Astrocyte of the spinal cord (primary cell): ENCODE data around the gene DOK7.

Experiments
- DNase-seq: peaks from one replicate; pipeline ENCODE4 v3.0.0; 2011; ENCODE audit warnings: low read depth, low spot score
- H3K4me3 ChIP-seq: 2 replicates; pipeline ENCODE4 v1.5.1; 2011; ENCODE audit warnings: low read depth, mild to moderate bottlenecking, low read length, moderate library complexity
- in situ Hi-C: cut with HindIII; loops from 2 replicates; pipeline ENCODE4 v1.10.0; 2017; ENCODE audit warnings: low sequenced_read_pairs
- TF ChIP-seq, protein P1 (sequence below): IDR thresholded peaks from 2 replicates; pipeline ENCODE4 v1.5.1; 2012; ENCODE audit warnings: low read depth, mild to moderate bottlenecking, low read length, inconsistent platforms

The DOK7 gene

DNA sequence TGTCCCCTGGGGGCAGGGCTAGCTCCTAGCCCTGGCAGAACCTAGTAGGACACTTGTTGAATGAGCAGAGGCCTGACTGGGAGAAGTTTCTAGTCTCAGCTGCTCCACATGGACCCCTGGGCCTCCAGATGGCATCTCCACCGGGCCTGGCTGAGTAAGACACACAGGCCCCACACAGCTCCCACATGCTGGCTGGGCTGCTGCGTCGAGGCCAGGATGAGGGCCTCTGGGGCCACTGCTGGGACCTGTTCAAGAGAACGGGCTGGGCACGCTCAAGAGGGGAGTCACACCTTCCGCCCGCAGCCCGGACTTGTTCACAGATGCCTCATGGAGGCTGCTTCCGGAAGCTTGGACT is 25.5 kb upstream of the DOK7 start:
- no peak for DNase-seq
- TF ChIP-seq, protein P1, sequence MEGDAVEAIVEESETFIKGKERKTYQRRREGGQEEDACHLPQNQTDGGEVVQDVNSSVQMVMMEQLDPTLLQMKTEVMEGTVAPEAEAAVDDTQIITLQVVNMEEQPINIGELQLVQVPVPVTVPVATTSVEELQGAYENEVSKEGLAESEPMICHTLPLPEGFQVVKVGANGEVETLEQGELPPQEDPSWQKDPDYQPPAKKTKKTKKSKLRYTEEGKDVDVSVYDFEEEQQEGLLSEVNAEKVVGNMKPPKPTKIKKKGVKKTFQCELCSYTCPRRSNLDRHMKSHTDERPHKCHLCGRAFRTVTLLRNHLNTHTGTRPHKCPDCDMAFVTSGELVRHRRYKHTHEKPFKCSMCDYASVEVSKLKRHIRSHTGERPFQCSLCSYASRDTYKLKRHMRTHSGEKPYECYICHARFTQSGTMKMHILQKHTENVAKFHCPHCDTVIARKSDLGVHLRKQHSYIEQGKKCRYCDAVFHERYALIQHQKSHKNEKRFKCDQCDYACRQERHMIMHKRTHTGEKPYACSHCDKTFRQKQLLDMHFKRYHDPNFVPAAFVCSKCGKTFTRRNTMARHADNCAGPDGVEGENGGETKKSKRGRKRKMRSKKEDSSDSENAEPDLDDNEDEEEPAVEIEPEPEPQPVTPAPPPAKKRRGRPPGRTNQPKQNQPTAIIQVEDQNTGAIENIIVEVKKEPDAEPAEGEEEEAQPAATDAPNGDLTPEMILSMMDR: no peak
- in situ Hi-C loops: no loop called here
- no peak overlapping the region for H3K4me3 ChIP-seq

DNA sequence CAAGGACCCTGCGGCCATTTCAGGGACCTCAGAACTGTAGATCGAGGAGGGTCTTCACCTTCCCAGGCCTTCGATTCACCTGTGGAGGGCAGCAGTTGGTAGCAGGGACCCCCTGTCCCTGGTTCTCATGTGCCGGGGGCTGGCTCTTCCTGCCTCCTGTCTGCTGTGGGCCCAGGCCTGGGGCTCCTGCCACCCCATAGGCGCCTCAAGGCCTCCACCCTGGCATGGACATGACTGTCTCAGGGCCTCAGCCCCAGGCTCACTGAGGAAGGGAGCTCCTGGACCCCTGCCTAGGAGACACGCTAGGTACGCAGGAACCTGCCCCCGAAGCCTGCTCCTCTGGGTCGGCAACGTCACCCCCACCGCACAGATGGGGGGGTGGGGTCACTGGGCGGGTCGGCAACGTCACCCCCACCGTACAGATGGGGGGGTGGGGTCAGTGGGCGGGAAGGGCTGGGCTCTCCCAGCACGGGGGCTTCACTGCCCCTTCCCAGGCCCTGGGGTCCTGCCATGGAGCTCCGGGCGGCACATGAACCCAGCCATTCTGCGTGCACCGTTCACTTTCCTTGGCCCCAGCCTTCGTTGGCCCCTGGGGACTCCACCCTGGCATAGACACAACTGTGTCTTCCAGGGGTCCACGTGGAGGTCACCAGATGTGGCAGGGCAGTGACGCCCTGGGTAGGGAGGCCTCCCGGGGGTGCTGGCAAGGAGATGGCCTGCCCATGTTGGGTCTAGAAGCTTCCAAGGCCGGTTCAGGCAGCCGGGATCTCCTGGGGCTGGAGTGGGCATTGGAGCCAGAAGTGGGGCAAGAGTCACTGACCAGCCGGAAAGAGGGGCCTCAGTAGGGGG is 24.9 kb upstream of the DOK7 start:
- in situ Hi-C loops: no loop called here
- no peak for DNase-seq
- TF ChIP-seq, protein P1: no peak
- no peak overlapping the region for H3K4me3 ChIP-seq

DNA sequence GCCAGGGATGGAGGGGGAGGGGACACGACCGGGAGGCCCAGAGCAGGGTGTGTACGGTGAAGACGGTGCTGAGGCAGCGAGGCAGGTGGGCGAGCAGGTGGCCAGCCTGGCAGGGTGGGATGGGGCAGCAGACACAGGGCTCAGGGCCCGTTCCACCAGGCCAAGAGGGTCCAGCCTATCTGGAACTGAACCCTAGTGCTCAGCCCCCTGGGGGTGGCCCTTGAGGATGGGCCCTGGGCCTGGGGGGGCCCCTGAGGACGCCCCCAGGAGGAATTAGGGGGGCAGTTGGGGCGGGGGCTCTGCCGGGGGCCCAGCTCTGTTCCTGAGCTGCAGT is 24.3 kb upstream of the DOK7 start:
- no peak overlapping the region for H3K4me3 ChIP-seq
- in situ Hi-C loops: no loop called here
- no peak for DNase-seq
- TF ChIP-seq, protein P1: no peak

DNA sequence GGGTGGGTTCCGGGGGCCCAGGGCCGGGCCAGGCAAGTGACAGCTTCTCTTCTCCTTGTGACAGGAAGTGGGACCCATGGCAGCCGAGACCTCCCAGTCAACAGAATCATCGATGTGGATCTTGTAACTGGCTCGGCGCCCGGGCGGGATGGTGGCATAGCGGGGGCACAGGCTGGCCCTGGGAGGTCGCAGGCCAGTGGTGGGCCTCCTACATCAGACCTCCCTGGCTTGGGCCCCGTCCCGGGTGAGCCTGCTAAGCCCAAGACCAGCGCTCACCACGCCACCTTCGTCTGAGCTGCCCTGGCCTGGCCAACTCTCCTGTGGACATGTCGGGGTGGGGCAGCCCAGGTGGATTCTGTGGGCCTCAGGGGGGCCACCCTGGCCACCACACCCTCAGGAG is 23.7 kb upstream of the DOK7 start:
- no peak for DNase-seq
- H3K4me3 ChIP-seq: no peak overlapping the region
- TF ChIP-seq, protein P1: no peak
- in situ Hi-C loops: no loop called here

DNA sequence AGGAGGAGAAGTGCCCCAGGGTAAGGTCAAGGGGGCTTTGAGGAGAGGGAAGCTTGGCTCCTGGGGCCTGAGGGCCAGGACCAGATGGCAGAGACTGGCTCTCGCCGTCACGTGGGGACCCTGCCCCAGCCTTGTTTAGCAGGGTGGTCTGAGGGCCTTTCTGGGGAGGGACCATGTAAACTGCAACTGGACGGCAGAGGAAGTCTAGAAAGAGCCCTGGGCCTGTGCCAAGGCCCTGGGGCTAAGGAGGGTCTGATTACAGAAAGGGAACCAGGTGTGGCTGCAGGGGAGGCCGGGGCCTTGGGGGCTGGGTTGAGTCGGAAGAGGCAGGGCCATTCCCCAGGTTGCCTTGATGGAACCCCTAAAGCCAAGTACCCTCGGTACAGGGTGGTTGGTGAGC is 23.1 kb upstream of the DOK7 start:
- DNase-seq: no peak
- TF ChIP-seq, protein P1: no peak
- H3K4me3 ChIP-seq: no peak overlapping the region
- in situ Hi-C loops: no loop called here

DNA sequence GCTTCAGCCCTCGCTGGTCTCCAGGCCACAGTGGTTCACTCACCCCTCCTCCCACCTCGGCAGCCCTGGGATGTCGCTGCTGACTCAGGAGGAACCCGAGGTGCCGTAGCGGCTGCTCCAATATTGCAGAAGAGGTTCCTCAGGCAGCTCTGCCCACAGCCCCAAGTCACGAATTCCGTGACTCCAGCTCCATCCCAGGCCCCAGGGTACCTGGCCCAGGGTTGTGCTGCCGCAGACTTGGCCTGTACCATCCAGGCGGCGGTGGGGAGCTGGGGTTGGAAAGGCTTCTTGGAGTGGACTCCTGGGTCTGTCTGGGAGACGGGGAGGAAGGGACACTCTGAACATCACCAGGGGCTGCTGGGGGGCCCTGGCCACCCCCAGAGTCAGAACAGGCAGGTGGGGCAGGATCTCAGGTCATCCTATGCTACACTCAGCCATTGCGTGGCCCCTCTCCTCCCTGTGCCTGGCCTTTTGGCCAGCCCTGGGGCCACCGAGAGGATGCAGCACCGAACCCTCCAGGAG is 22.1 kb upstream of the DOK7 start:
- no peak for DNase-seq
- TF ChIP-seq, protein P1: no peak

More for the DNA sequence above, 22.1 kb upstream of the DOK7 start:
- no peak overlapping the region for H3K4me3 ChIP-seq
- in situ Hi-C loops: no loop called here
